K562 (cell line): ENCODE results near the gene SEPTIN1. TPM values are rescaled to one million over a fixed set of nuclear protein-coding genes. Genes with fewer than 3 reads are reported as not detected.

Source experiments
- BRD9 ChIP-seq: fragments of 450-650 bp; IDR thresholded peaks from 2 replicates; pipeline ENCODE4 v1.6.1; 2018; ENCODE audit warnings: low read depth; ENCODE audit not compliant: partially characterized antibody
- DNMT1 ChIP-seq: fragments of 450-650 bp; IDR thresholded peaks from 2 replicates; pipeline ENCODE4 v1.6.1; 2016; ENCODE audit warnings: antibody characterized with exemption, mild to moderate bottlenecking
- ERF ChIP-seq: fragments of 450-650 bp; formaldehyde crosslinking; IDR thresholded peaks from 2 replicates; pipeline ENCODE4 v1.4.0; 2020; ENCODE audit warnings: mild to moderate bottlenecking, mixed read lengths
- FOXJ2 ChIP-seq: fragments of 200-800 bp; sonication (Bioruptor generic); IDR thresholded peaks from 2 replicates; pipeline ENCODE4 v1.6.1; 2016; ENCODE audit warnings: missing genetic modification characterization, missing compliant biosample characterization
- HDAC2 ChIP-seq: fragments of 450-650 bp; IDR thresholded peaks from 2 replicates; pipeline ENCODE4 v1.6.1; 2016; ENCODE audit warnings: mild to moderate bottlenecking
- KDM5B ChIP-seq: fragments of 200-600 bp; sonication (generic); IDR thresholded peaks from 2 replicates; pipeline ENCODE4 v1.6.1; 2012; ENCODE audit warnings: low read depth, mild to moderate bottlenecking, moderate library complexity, low read length, control low read depth, inconsistent platforms; ENCODE audit not compliant: insufficient replicate concordance
- MXI1 ChIP-seq: IDR thresholded peaks from 2 replicates; pipeline ENCODE4 v1.6.1; 2011; ENCODE audit warnings: low read depth, mild to moderate bottlenecking, improper control_type of control experiment, low read length
- NR2F6 ChIP-seq: fragments of 450-650 bp; formaldehyde crosslinking; IDR thresholded peaks from 2 replicates; pipeline ENCODE4 v1.4.0; 2020; ENCODE audit warnings: mild to moderate bottlenecking
- OTX1 ChIP-seq: fragments of 450-650 bp; formaldehyde crosslinking; IDR thresholded peaks from 2 replicates; pipeline ENCODE4 v1.4.0; 2022; ENCODE audit warnings: mild to moderate bottlenecking
- PML ChIP-seq: IDR thresholded peaks from 2 replicates; pipeline ENCODE4 v1.6.1; 2012; ENCODE audit warnings: low read length, inconsistent platforms
- POLR2AphosphoS2 ChIP-seq: IDR thresholded peaks from 2 replicates; pipeline ENCODE4 v1.6.1; 2012; ENCODE audit warnings: low read length, improper control_type of control experiment
- RBM25 ChIP-seq: fragments of 200-400 bp; formaldehyde crosslinking; IDR thresholded peaks from 2 replicates; pipeline ENCODE4 v1.6.1; 2018; ENCODE audit warnings: low read length, low read depth, moderate library complexity; ENCODE audit not compliant: severe bottlenecking
- ZMIZ1 ChIP-seq, 2 experiments: fragments of 150-350 bp in 1 of 2; IDR thresholded peaks; 2 replicates each; pipeline ENCODE4 v1.6.1; 2012 to 2016; ENCODE audit warnings: low read depth in 2 of 2, low read length in 2 of 2, mild to moderate bottlenecking in 1 of 2, moderate library complexity in 1 of 2
- ZNF444 ChIP-seq: fragments of 250-450 bp; sonication (Bioruptor Pico); IDR thresholded peaks from 2 replicates; pipeline ENCODE4 v1.4.0; 2020; ENCODE audit warnings: mild to moderate bottlenecking, moderate library complexity
- ZNF778 ChIP-seq: fragments of 450-650 bp; formaldehyde crosslinking; IDR thresholded peaks from 2 replicates; pipeline ENCODE4 v1.4.0; 2020; ENCODE audit warnings: mild to moderate bottlenecking, moderate library complexity
- polyA plus RNA-seq, 8 experiments: library from polyadenylated mRNA; depleted of rRNA in 4 of 8; stranded (reverse) in 5 of 8; unstranded in 3 of 8; fragments of >200 nt; fragmentation: Nextera tagmentation in 2 of 8; fragmentation: Illumina TruSeq in 1 of 8; extraction: Ambion mirVana in 2 of 8; extraction: Trizol in 1 of 8; gene quantifications; 2 replicates each; pipeline versions ENCODE4 v1.2.1 to v1.2.3, GENCODE V29; 2011 to 2014; ENCODE audit warnings: inconsistent platforms in 1 of 8, missing spikeins in 1 of 8
- total RNA-seq, 7 experiments: library from RNA; depleted of rRNA in 6 of 7; stranded (reverse); fragments of >200 nt in 6 of 7; fragmentation: Illumina TruSeq in 2 of 7; extraction: Trizol in 2 of 7; gene quantifications; 2 replicates each; pipeline versions ENCODE4 v1.2.1 to v1.2.3, GENCODE V29; 2011 to 2021; ENCODE audit warnings: low replicate concordance in 1 of 7
- TF ChIP-seq, protein P1 (sequence below): sonication (generic); formaldehyde crosslinking; IDR thresholded peaks from 2 replicates; pipeline ENCODE4 v1.8.0; 2022; ENCODE audit warnings: mild to moderate bottlenecking, missing genetic modification reagents
- TF ChIP-seq, protein P2 (sequence below): sonication (generic); formaldehyde crosslinking; IDR thresholded peaks from 2 replicates; pipeline ENCODE4 v1.9.0; 2022; ENCODE audit warnings: mild to moderate bottlenecking, missing genetic modification reagents
- TF ChIP-seq, protein P3 (sequence below), 2 experiments: fragments of 450-650 bp; IDR thresholded peaks; 2 replicates each; pipeline ENCODE4 v1.6.1; 2018; ENCODE audit warnings: mild to moderate bottlenecking in 2 of 2, low read depth in 1 of 2; ENCODE audit not compliant: partially characterized antibody in 2 of 2

SEPTIN1 gene
- total and polyA plus RNA-seq, 9 of the 15 experiments (the other 6 are each of a cell fraction or from before 2014, with no cell fraction given): 0.23 to 5.6 (median 1.7) TPM; not detected in 1

DNA sequence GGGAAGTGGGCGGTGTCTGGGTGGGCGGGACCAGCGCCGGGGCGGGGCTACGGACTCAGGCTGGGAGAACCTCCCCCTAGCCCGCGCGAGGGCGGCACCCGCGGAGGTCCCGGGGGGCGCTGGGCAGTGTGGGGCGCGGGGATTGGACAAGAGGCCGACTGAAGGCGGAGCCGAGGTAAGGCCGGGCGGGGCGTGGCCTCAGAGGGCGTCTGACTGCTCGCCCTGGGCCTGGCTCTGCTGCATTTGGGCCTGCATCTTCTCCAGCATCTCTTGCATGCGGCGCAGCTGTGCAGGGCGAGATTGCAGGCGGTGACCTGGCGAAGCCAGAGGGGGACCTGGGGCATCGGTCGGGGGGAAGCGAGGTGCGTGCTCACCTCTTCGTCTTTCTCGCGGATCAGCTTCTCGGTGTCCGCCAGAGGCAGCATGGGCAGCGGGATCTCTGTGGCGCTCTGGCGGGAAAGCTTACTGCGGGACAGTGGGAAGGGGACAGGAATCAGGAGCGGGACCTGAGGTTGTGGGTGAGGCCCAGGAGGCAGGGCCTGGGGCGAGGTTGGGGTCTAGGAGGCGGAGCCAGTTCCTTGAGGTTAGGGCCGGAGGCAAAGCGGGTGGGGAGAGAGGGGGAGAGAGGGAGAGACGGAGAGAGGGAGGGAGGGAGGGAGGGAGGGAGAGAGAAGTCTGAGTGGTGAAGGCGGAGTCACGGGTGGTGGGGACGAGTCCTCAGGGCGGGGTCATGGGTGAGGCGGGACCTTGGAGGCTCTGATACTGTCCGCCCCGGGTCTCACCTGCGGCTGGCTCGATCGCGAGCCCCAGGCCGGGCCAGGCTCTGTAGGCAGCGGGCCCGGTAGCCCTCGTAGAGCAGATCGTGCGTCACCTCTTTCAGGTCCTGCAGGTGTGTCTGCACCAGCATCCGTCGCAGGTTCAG, 3.9 kb downstream of the SEPTIN1 start (continued):
- peak; percentile 36; the same call in 1 of the 2 replicates for TF ChIP-seq PML
- peak; percentile 44; the same call in 1 of the 2 replicates for TF ChIP-seq MXI1
- peak; percentile 75; the same call in 1 of the 2 replicates for TF ChIP-seq POLR2AphosphoS2
- no peak for TF ChIP-seq FOXJ2 (tag)
- peak; percentile 74; the same call in 1 of the 2 replicates for TF ChIP-seq NR2F6 (CRISPR knock-in tag)
- TF ChIP-seq HDAC2: peak; percentile 72
- TF ChIP-seq ZNF444 (CRISPR knock-in tag): peak; percentile 72; the same call in 1 of the 2 replicates
- TF ChIP-seq, protein P1, sequence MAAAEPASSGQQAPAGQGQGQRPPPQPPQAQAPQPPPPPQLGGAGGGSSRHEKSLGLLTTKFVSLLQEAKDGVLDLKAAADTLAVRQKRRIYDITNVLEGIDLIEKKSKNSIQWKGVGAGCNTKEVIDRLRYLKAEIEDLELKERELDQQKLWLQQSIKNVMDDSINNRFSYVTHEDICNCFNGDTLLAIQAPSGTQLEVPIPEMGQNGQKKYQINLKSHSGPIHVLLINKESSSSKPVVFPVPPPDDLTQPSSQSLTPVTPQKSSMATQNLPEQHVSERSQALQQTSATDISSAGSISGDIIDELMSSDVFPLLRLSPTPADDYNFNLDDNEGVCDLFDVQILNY: peak; percentile 82
- TF ChIP-seq, protein P2, sequence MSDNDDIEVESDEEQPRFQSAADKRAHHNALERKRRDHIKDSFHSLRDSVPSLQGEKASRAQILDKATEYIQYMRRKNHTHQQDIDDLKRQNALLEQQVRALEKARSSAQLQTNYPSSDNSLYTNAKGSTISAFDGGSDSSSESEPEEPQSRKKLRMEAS (CRISPR knock-in tag): peak; percentile 82
- TF ChIP-seq ZMIZ1 (IDR thresholded peaks at IDR 0.05; ENCODE audit: low read depth in 2 of 2, low read length in 2 of 2): no peak
- TF ChIP-seq RBM25: peak; percentile 17
- TF ChIP-seq ERF (CRISPR knock-in tag): peak; percentile 93
- peak; percentile 24 for TF ChIP-seq BRD9
- peak; percentile 69 for TF ChIP-seq KDM5B
- TF ChIP-seq ZNF778 (CRISPR knock-in tag): no peak
- 0 out of 2 replicates have a peak, but pooled peaks have one; percentile 70 for TF ChIP-seq DNMT1
- TF ChIP-seq OTX1 (CRISPR knock-in tag): peak; percentile 57; the same call in 1 of the 2 replicates
- TF ChIP-seq, protein P3, sequence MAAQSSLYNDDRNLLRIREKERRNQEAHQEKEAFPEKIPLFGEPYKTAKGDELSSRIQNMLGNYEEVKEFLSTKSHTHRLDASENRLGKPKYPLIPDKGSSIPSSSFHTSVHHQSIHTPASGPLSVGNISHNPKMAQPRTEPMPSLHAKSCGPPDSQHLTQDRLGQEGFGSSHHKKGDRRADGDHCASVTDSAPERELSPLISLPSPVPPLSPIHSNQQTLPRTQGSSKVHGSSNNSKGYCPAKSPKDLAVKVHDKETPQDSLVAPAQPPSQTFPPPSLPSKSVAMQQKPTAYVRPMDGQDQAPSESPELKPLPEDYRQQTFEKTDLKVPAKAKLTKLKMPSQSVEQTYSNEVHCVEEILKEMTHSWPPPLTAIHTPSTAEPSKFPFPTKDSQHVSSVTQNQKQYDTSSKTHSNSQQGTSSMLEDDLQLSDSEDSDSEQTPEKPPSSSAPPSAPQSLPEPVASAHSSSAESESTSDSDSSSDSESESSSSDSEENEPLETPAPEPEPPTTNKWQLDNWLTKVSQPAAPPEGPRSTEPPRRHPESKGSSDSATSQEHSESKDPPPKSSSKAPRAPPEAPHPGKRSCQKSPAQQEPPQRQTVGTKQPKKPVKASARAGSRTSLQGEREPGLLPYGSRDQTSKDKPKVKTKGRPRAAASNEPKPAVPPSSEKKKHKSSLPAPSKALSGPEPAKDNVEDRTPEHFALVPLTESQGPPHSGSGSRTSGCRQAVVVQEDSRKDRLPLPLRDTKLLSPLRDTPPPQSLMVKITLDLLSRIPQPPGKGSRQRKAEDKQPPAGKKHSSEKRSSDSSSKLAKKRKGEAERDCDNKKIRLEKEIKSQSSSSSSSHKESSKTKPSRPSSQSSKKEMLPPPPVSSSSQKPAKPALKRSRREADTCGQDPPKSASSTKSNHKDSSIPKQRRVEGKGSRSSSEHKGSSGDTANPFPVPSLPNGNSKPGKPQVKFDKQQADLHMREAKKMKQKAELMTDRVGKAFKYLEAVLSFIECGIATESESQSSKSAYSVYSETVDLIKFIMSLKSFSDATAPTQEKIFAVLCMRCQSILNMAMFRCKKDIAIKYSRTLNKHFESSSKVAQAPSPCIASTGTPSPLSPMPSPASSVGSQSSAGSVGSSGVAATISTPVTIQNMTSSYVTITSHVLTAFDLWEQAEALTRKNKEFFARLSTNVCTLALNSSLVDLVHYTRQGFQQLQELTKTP (IDR thresholded peaks at IDR 0.05; ENCODE audit: low read depth in 1 of 2, partially characterized antibody in 2 of 2): peak in 1 of 2 experiments; percentile 34
